Kidney epithelial cell (primary cell): ENCODE measurements around the gene ELL3. TPM values are rescaled to one million over a fixed set of nuclear protein-coding genes. Genes with fewer than 3 reads are reported as not detected.
A peak's percentile ranks its signal among the peaks of the same experiment; 100 is the strongest.
"Not testable (repeated sequence)": the region's sequence is repeated elsewhere in the genome, so short reads cannot be mapped to it uniquely, and the experiment has no call there.

ENCODE experiments used
- DNase-seq: peaks from one replicate; pipeline ENCODE4 v3.0.0-alpha.2; 2010; ENCODE audit warnings: low read depth
- H3K27me3 ChIP-seq: 2 replicates; pipeline ENCODE4 v1.6.0; 2011; ENCODE audit warnings: low read length; ENCODE audit not compliant: control insufficient read depth, insufficient read depth
- H3K36me3 ChIP-seq: 2 replicates; pipeline ENCODE4 v1.5.1; 2011; ENCODE audit warnings: low read length; ENCODE audit not compliant: control insufficient read depth, insufficient read depth
- H3K4me3 ChIP-seq: 2 replicates; pipeline ENCODE4 v1.5.1; 2011; ENCODE audit warnings: low read depth, mild to moderate bottlenecking, control low read depth, low read length
- CTCF ChIP-seq: IDR thresholded peaks from 2 replicates; pipeline ENCODE4 v1.5.1; 2011; ENCODE audit warnings: mild to moderate bottlenecking, moderate library complexity, low read length, control low read depth, inconsistent platforms; ENCODE audit not compliant: insufficient read depth, poor library complexity, severe bottlenecking
- total RNA-seq: library from RNA; depleted of rRNA; stranded (reverse); fragments of >200 nt; gene quantifications from 2 replicates; pipeline ENCODE4 v1.2.3, GENCODE V29; 2015

The ELL3 gene
- total RNA-seq, 1 donor from 2014 or later, result 3.5 TPM

GRCh38 chr15:43808960-43809678 lies 32.4 kb upstream of the ELL3 start:
- TF ChIP-seq CTCF, result no peak
- Histone ChIP-seq H3K36me3 (peaks cover 1% of the 10 kb centered on the region), H3K27me3 (no peaks in the 10 kb centered on the region), H3K4me3 (no peak overlapping the region)
- no peak for DNase-seq

GRCh38 chr15:43808435-43808950 lies 31.7 kb upstream of the ELL3 start:
- DNase-seq, result no peak
- H3K4me3 ChIP-seq, result no peak overlapping the region
- TF ChIP-seq CTCF, result no peak
- peaks cover 1% of the 10 kb centered on the region for H3K36me3 ChIP-seq
- H3K27me3 ChIP-seq, result no peaks in the 10 kb centered on the region

GRCh38 chr15:43802676-43803075 lies 25.9 kb upstream of the ELL3 start:
- not testable (repeated sequence) for H3K4me3 ChIP-seq, DNase-seq

GRCh38 chr15:43800286-43801141 lies 23.7 kb upstream of the ELL3 start, which contains the start of gene HYPK:
Gene HYPK, plus strand, starts transcription at chr15:43800599. Its CDS starts 24 bp downstream, at chr15:43800623.
- no peak for DNase-seq
- no peaks in the 10 kb centered on the region for H3K27me3 ChIP-seq
- peak within 1 kb of the TSS; percentile 98 for H3K4me3 ChIP-seq
- TF ChIP-seq CTCF, result no peak
- peaks cover 5% of the 10 kb centered on the region for H3K36me3 ChIP-seq

More at GRCh38 chr15:43802676-43803075, 25.9 kb upstream of the ELL3 start:
- not testable (repeated sequence) for H3K36me3 ChIP-seq, H3K27me3 ChIP-seq

- peak within 1 kb of the TSS; percentile 98 for H3K4me3 ChIP-seq
- TF ChIP-seq CTCF, result no peak
- H3K27me3 ChIP-seq, result no peaks in the 10 kb centered on the region
- peaks cover 11% of the 10 kb centered on the region for H3K36me3 ChIP-seq
- DNase-seq, result no peak
Measured at GRCh38 chr15:43799945-43800285, 23.1 kb upstream of the ELL3 start, which contains the start of gene SERINC4. Gene SERINC4, minus strand, starts transcription at chr15:43800220. Its CDS starts 234 bp downstream, at chr15:43799986.

- no peak overlapping the region for H3K4me3 ChIP-seq
- no peak for DNase-seq
- H3K27me3 ChIP-seq, result no peaks in the 10 kb centered on the region
- TF ChIP-seq CTCF, result no peak
- H3K36me3 ChIP-seq, result peaks cover 11% of the 10 kb centered on the region
Measured at GRCh38 chr15:43799209-43799944, 22.6 kb upstream of the ELL3 start.
